Right lung (tissue), 5 donors: Measurements from ENCODE around the gene LSM11. TPM values are rescaled to one million over a fixed set of nuclear protein-coding genes. Genes with fewer than 3 reads are reported as not detected.

ENCODE experiments used
- DNase-seq, 2 donors: peaks; one replicate each; pipeline ENCODE4 v3.0.0-alpha.2; 2013
- polyA plus RNA-seq, 5 donors: library from polyadenylated mRNA; unstranded; fragments of 120-200 nt; gene quantifications; one replicate each; pipeline versions ENCODE4 v1.2.1 to v1.2.3, GENCODE V29; 2013; ENCODE audit warnings: inconsistent platforms in 1 of 5, low replicate concordance in 1 of 5; ENCODE audit not compliant: insufficient read length in 5 of 5, insufficient read depth in 1 of 5

LSM11 gene
- polyA plus RNA-seq, 5 donors: 5.7 to 7.7 (median 7.5) TPM

DNA sequence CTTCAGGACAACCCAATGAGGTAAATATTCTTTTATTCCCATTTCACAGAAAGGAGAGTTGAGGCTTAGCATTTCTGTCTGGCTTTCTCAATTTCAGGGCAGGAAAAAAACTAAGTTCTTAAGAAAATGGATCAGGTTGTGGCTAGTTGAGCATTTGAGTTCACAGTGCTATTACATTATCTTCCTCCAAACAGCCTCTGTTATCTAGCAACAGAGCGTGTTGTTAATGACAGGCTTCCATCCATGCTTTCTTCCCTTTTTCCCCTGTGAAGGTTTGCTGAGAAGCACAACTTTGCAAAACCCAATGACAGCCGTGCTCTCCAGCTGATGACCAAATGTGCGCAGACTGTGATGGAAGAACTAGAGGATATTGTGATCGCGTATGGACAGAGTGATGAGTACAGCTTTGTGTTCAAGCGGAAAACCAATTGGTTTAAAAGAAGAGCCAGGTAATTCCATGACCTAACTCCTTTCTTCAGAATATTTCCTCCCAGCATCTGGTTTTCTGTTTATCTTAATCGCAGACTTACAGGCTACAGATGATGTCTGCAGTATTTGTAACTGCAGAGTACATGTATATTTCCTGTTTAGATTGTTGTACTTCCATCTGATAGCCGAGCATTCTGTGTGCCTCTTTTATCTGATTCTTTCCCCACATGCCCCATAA is 10.8 kb upstream of the LSM11 start:
- no peak for DNase-seq

DNA sequence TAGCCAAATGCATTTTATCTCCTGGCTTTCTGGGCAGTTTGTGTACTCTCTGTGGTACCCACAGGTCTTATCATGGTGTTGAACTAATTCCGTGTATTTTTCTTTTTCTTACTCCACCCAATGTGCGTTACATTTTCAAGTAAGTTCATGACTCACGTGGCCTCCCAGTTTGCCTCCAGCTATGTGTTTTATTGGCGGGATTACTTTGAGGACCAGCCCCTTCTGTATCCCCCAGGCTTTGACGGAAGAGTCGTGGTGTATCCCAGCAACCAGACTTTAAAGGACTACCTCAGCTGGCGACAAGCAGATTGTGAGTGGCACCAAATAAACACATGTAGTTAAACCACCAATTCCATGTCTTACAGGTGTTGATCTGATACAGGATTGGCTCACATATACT is 9.1 kb upstream of the LSM11 start:
- DNase-seq: no peak

GRCh38 chr5:157735991-157736390 is 7.5 kb upstream of the LSM11 start:
- DNase-seq: no peak

DNA sequence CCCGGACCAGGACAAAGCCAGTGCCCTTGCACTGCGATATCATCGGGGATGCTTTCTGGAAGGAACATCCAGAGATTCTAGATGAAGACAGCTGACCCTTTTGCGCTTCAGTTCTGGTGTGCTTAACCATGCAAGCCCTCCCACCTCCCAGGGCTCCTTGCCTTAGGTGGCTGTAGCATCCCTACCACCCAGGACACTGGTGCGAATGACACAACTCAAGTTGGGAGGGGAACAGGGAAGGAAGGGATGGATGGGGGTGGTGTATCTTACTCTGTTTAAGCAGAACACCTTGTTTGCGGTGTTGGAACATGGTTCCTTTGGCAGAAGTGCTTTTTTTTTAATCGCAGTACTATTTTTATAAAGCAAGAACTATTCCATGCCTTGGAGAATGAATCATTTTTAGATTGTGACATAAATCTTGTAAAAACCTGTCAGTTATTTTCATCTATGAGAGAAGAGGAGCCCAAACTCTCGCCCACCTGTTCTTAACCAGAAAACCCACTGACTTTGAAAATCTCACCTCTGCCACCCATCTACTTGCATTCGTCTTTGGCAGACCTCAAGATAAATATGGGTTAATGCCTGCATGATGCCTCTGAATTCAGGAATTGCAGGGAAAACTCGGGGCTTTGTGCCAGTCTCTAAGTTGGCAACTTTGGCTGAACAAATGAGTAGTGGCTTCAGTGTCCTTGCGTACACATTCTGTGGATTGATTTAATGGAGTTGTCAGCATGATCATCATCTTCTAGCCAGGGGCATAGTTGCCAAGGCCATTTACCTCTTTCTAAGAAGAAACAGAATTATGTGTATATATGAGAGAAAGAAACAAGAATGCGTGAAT is 3.9 kb upstream of the LSM11 start:
- DNase-seq: no peak

DNA sequence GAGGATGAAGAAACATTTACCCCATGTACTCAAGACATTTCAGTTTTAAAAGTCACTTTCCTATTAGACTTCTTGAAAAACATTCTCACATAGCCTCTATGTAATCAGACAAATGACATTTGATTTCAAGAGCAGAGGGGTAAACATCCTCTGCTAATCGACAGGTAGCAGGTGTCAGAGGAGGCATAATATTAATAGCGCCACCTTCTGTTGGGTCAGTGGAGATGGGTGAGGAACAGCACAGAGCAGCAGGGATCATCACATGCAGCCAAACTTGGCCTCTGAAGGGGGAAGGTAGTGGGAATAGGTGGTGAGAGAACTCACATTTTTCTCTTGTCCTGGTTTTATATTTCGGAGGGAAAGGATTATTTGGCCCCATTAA is 3.3 kb upstream of the LSM11 start:
- DNase-seq: no peak

- no peak for DNase-seq
Measured at GRCh38 chr5:157741131-157741530, 2.4 kb upstream of the LSM11 start.

DNA sequence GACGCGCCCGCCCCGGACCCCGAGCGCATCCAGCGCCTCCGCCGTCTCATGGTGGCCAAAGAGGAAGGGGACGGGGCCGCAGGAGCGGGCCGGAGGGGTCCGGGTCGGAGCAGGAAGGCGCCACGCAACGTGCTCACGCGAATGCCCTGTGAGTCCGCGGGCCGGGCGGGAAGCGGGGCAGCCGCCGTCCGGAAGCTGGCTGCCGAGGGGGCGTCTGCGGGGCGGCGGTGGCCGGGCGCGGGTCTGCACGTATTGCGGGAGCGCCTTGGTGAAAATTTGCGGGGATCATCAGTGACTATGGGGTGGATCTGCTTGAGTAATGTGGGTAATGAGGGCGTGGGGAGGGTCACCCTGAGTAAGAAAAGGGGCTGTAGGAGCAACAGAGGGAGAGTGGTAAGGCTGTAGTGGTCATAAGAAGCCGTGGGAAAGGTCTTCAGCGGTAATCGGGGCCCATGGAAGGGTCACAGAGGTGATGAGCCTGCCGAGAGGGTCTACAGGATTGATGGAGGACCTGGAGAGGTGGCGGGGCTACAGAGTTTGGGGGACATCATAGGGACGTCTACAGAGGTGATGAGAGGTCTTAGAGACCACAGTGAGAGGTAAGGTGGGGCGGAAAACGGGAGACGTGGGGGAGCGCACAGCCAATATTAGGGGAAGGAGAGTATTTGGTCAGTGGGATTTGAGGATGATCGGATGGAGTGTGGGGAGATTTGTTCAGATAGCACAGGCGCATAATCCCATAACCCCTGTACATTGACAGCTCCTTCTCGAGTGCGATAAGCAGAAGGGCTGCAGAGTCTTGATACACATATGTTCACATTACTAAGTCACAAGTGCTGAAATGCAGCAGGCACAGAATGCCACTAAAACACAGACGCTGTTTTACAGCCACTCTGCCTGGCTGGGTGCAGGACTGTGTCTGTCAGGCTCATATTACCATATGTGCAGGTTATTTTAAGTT is 819 bp downstream of the LSM11 start:
- peak; percentile 4 to 9 for DNase-seq

- DNase-seq: no peak
Measured at GRCh38 chr5:157745041-157745456, 1.5 kb downstream of the LSM11 start.

GRCh38 chr5:157747173-157747740 is 3.7 kb downstream of the LSM11 start:
- DNase-seq: no peak

- no peak for DNase-seq
Measured at GRCh38 chr5:157747766-157748700, 4.5 kb downstream of the LSM11 start.

DNA sequence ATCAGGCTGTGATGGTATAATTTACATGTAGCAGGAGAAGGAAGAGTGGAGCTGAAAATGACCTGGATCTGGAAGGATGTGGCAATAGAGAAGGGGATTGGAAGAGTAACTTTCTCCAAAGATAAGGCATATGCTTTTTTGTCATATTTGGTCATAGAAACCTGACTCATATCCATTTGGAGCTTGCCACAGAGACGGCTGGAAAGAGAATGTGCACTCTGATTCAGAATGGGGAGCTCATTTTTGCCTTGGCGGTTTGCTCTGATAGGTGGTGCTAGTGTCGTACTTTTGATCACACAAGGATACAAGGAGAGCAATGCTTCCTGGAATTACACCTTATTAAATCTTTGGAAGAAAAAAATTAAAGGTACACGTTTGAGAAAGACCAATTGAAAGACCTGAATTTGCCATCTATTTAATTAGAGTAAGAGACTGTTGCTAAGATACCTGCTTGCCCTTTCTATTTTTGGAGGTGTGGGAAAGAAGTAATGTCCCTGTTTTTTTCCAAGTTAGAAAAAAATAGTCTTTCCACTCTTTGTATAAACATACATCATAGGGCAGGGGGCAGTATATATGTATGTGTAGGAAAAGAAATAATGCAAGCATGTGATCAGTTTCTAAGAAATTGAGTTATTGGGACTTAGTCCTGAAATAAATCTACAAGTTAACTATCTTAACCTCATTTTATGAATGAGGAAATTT is 5.4 kb downstream of the LSM11 start:
- DNase-seq: no peak

- no peak for DNase-seq
Measured at GRCh38 chr5:157749462-157749799, 5.9 kb downstream of the LSM11 start.

- no peak for DNase-seq
Measured at GRCh38 chr5:157750320-157750719, 6.8 kb downstream of the LSM11 start.

GRCh38 chr5:157756122-157756521 is 12.6 kb downstream of the LSM11 start:
- no peak for DNase-seq

GRCh38 chr5:157758706-157759105 is 15.2 kb downstream of the LSM11 start:
- DNase-seq: no peak

DNA sequence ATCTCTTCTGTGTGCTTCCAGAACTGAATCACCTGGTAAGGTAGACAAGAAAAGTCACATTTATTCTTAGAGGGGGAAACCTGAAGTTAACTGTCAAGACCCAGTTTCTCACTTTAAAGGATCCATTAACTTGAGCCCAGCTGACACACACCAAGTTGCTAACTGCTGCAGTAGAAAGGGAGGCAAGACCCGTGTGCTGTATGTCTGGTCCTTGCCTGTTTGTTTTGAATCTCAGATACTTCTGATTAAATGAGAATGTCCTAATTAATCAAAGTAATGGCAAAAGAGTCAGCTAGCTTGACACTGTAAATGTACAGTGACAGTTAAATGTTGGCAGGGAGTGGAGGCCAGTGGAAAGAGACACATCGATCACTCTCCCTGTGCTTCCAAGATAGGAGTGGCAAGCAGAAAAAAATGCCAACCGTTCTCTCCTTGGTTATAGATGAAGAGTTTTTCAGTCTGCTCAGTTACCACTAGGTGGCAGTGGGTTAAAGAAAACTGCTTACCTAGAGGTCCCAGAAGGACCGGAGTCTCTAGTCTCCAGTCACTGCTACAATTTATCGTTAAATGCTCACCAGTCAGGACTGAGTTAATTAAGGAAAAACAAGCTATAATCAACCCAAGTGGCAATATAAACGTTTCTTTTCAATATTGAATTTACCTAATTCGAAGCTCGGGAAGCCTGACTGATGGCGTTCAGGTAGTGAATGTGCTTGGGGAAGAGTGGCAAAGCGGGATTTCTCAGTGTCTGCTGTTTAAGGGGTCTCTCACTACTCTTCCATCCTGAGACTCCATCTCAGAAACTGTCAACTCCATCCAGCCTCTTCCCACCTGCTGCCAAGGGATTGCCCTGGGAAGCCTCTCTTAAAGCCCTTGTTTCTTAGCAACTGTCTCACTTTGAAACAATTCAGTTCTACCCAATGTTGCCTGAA is 18.4 kb downstream of the LSM11 start:
- DNase-seq: peak; percentile 19 to 26

DNA sequence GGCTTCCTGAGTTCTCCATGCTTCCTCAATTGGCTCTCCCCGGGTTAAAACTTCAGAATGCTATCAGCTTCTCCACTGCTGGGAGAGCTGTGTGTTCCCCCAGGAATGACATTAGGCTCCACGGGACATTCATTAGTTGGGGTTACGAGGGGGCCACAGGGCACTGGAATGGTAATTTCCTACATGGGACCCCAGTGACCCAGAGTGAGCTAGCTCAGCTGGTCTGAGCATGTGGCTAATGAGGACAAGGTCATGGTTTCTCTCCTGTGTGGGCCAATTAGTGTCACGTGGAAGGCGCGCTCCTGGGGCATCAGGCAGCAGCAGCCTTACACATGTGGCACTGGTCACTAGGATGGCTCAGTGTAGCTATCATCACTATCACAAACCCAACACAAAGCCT is 21.0 kb downstream of the LSM11 start:
- DNase-seq: no peak

GRCh38 chr5:157766442-157766841 is 22.9 kb downstream of the LSM11 start:
- DNase-seq: no peak

DNA sequence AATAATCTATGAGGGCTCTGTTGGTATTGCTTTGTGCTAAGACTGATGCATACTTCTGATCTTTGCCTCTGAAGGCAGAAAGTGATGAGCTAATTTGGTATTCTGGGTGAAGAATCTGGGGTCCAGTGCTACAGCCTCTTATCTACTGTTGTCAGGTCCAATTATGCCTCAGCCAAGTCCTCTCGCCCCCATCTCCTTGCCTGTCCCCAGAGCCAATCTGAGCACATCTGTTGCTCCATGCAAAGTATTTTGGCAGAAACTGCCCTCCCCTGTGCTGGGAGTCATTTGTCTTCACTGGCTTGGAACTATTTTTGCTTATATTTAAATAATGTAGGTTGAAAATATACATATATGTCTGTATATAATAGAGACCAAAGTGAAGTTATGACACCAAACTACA is 23.4 kb downstream of the LSM11 start:
- DNase-seq: no peak
